ENCODE results near the gene CCDC50. TPM values are rescaled to one million over a fixed set of nuclear protein-coding genes. Genes with fewer than 3 reads are reported as not detected.

CCDC50 gene
- total and polyA plus RNA-seq, 12 donors: 18.3 to 92.1 (median 61.8) TPM

- WGBS, 4 donors: 68 to 81% (median 75%) methylated on average over 5 of the region's 5 CpGs
- peaks cover 6% of the 10 kb centered on the region in 2 donors for H3K4me1 ChIP-seq (replicated peaks in 1 of 2)
These were observed 27.6 kb downstream of the CCDC50 start for GRCh38 chr3:191356631-191357439.

GRCh38 chr3:191357909-191358308 lies 28.7 kb downstream of the CCDC50 start:
- Histone ChIP-seq H3K27me3 (no peaks in the 10 kb centered on the region), H3K4me1 (replicated peaks in 1 of 2) (peaks cover 6% of the 10 kb centered on the region in 2 donors), H3K9me3 (replicated peaks in 1 of 3) (no peaks in the 10 kb centered on the region), H3K36me3 (replicated peaks in 1 of 2) (peaks cover 0 to 20% of the 10 kb centered on the region in 2 donors), H3K4me3 (no peak overlapping the region), H3K27ac (no peak overlapping the region)
- WGBS, 4 donors: 89 to 94% (median 93%) methylated on average over 6 of the region's 6 CpGs
- DNase-seq: no peak
- intact Hi-C loops (cut with DNase I): no loop called here
- TF ChIP-seq POLR2A (IDR thresholded peaks at IDR 0.05): no peak
- TF ChIP-seq CTCF (IDR thresholded peaks at IDR 0.05): no peak

More at GRCh38 chr3:191356631-191357439, 27.6 kb downstream of the CCDC50 start:
- TF ChIP-seq POLR2A (IDR thresholded peaks at IDR 0.05) (no peak), CTCF (IDR thresholded peaks at IDR 0.05) (no peak)
- peaks cover 0 to 11% of the 10 kb centered on the region in 2 donors for H3K36me3 ChIP-seq (replicated peaks in 1 of 2)
- H3K27me3 ChIP-seq: no peaks in the 10 kb centered on the region
- H3K27ac ChIP-seq: no peak overlapping the region
- intact Hi-C loops (cut with DNase I): no loop called here
- H3K4me3 ChIP-seq: no peak overlapping the region
- no peaks in the 10 kb centered on the region for H3K9me3 ChIP-seq (replicated peaks in 1 of 3)
- DNase-seq: peak in 1 of 7 donors; percentile 6

- H3K9me3 ChIP-seq (replicated peaks in 1 of 3): no peaks in the 10 kb centered on the region
- peaks cover 0 to 26% of the 10 kb centered on the region in 2 donors for H3K36me3 ChIP-seq (replicated peaks in 1 of 2)
- TF ChIP-seq POLR2A (IDR thresholded peaks at IDR 0.05) (no peak), CTCF (IDR thresholded peaks at IDR 0.05) (no peak)
- no peak for DNase-seq
- no peaks in the 10 kb centered on the region for H3K27me3 ChIP-seq
- no peak overlapping the region for H3K27ac ChIP-seq
- intact Hi-C loops (cut with DNase I): no loop called here
- WGBS, 4 donors: 86 to 91% (median 87%) methylated on average over 2 of the region's 2 CpGs
- no peak overlapping the region for H3K4me3 ChIP-seq
- H3K4me1 ChIP-seq (replicated peaks in 1 of 2): peaks cover 6% of the 10 kb centered on the region in 2 donors
These were observed 29.7 kb downstream of the CCDC50 start for GRCh38 chr3:191358929-191359328.

GRCh38 chr3:191360620-191361019 lies 31.4 kb downstream of the CCDC50 start:
- WGBS, 4 donors: 88 to 98% (median 92%) methylated on average over 3 of the region's 3 CpGs
- TF ChIP-seq CTCF (IDR thresholded peaks at IDR 0.05) (no peak), POLR2A (IDR thresholded peaks at IDR 0.05) (no peak)
- no peak for DNase-seq
- peaks cover 6% of the 10 kb centered on the region in 2 donors for H3K4me1 ChIP-seq (replicated peaks in 1 of 2)
- H3K36me3 ChIP-seq (replicated peaks in 1 of 2): peaks cover 0 to 35% of the 10 kb centered on the region in 2 donors
- H3K27me3 ChIP-seq: no peaks in the 10 kb centered on the region
- no peak overlapping the region for H3K27ac ChIP-seq
- H3K9me3 ChIP-seq (replicated peaks in 1 of 3): no peaks in the 10 kb centered on the region
- intact Hi-C loops (cut with DNase I): no loop called here
- no peak overlapping the region for H3K4me3 ChIP-seq

Data from adrenal gland (tissue), 12 donors.